Measurements from ENCODE around the gene ADCK1.

GRCh38 chr14:77872152-77872551, 72.2 kb downstream of the ADCK1 start:
- TF ChIP-seq CTCF (conservative IDR thresholded peaks at IDR 0.05) (no peak), ZFX (IDR thresholded peaks at IDR 0.05) (no peak)

All from C4-2B (cell line).